ENCODE results near the gene CHRNA3.
A peak's percentile ranks its signal among the peaks of the same experiment; 100 is the strongest.

Gene CHRNA3

GRCh38 chr15:78636378-78636859, 15.6 kb upstream of the CHRNA3 start:
- DNase-seq: no peak

GRCh38 chr15:78635346-78635745, 14.6 kb upstream of the CHRNA3 start:
- DNase-seq: no peak

GRCh38 chr15:78634210-78635145, 13.7 kb upstream of the CHRNA3 start:
- DNase-seq: no peak

GRCh38 chr15:78633348-78633747, 12.6 kb upstream of the CHRNA3 start:
- no peak for DNase-seq

GRCh38 chr15:78630886-78631633, 10.3 kb upstream of the CHRNA3 start:
- no peak for DNase-seq

- DNase-seq: no peak
Measured at GRCh38 chr15:78629716-78630065, 8.9 kb upstream of the CHRNA3 start.

GRCh38 chr15:78629031-78629715, 8.4 kb upstream of the CHRNA3 start:
- no peak for DNase-seq

GRCh38 chr15:78628227-78628626, 7.4 kb upstream of the CHRNA3 start:
- DNase-seq: no peak

GRCh38 chr15:78627348-78627747, 6.6 kb upstream of the CHRNA3 start:
- no peak for DNase-seq

GRCh38 chr15:78626381-78626995, 5.7 kb upstream of the CHRNA3 start:
- DNase-seq: no peak

- no peak for DNase-seq
Measured at GRCh38 chr15:78625606-78626280, 4.9 kb upstream of the CHRNA3 start.

GRCh38 chr15:78624651-78625590, 4.1 kb upstream of the CHRNA3 start:
- no peak for DNase-seq

- DNase-seq: no peak
Measured at GRCh38 chr15:78623786-78624497, 3.1 kb upstream of the CHRNA3 start.

GRCh38 chr15:78621810-78622402, 1.1 kb upstream of the CHRNA3 start:
- DNase-seq: no peak

- DNase-seq: peak; percentile 9
Measured at GRCh38 chr15:78620021-78620526, 722 bp downstream of the CHRNA3 start.

GRCh38 chr15:78619022-78619950, 1.5 kb downstream of the CHRNA3 start:
- no peak for DNase-seq

- peak; percentile 74 for DNase-seq
Measured at GRCh38 chr15:78618490-78618934, 2.3 kb downstream of the CHRNA3 start.

GRCh38 chr15:78618064-78618463, 2.7 kb downstream of the CHRNA3 start:
- no peak for DNase-seq

All from fibroblast of skin of back (primary cell).